Tongue (tissue), 2 donors: ENCODE data around the gene LZIC. TPM values are rescaled to one million over a fixed set of nuclear protein-coding genes. Genes with fewer than 3 reads are reported as not detected.
"Not testable (repeated sequence)": the region's sequence is repeated elsewhere in the genome, so short reads cannot be mapped to it uniquely, and the experiment has no call there.

Source experiments
- DNase-seq: peaks from one replicate; pipeline ENCODE4 v3.0.0-alpha.2; 2015
- total RNA-seq: library from RNA; depleted of rRNA; stranded (reverse); fragments of >200 nt; gene quantifications from one replicate; pipeline ENCODE4 v1.2.3, GENCODE V29; 2014

LZIC gene
- total RNA-seq, result 52.6 TPM

DNA sequence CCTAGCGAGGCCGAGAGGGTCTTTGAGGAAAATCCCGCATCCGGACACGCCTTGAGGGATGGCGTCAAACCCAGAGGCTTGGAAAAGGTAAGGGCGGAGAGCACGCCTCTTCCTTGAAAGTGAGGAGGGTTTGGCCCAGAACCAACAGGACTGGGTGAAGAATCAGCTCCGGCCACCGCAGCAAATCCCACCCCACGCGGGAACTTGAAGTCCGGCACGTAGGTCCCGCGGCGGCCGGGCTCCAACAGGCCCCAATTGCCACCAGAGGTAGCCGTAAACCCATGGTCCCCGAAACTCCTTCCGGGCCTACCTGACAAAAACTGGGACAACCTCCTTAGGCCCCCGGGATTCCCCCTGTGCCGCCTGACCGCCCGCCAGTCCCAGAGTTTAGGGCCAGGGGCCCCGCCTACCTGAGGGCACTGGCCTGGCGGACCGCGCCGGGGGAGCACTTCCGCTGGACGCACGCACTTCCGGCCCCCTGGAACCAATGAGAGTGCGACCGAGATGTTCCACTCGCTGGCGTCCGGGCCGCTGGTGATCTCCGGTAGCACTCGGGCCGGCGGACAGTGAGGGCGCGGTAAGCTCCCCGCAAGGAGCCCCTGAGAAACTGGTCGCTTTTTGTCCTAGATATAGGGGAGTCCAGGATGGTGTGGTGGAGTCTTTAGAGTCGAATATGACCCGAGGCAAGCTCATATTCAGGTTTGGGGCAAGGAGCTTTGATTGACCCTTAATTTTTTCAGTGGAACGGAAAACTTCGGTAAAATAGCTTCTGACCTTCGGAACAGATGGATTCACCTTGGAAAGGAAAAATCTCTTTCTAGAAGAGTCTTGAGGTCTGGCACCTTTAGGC is at the start of gene LZIC, which contains the start of gene NMNAT1:
TSS of gene LZIC (minus strand) at position 453 of the 850 bp plus-strand sequence. CDS start 6,772 bp downstream, outside the sequence.
TSS of gene NMNAT1 (plus strand) at position 537 of the 850 bp plus-strand sequence. CDS start 28,599 bp downstream, outside the sequence.
- DNase-seq, result peak; percentile 97

DNA sequence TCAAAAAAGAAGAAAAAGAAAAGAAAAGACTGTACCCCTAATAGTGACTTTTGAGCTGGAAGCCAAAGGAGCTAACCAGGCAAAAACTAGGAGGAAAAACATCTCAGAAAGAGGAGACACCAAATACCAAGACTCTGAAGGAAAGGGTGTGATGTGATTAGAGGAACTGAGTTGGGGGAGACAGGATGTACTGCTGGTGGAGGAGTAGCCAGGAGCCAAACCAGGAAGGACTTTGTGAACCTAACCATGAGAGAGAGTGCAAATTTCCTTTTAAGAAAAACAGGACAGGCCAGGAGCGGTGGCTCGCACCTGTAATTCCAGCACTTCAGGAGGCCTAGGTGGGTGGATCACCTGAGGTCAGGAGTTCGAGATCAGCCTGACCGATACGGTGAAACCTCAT is 49.7 kb upstream of the LZIC start:
- DNase-seq, result no peak

DNA sequence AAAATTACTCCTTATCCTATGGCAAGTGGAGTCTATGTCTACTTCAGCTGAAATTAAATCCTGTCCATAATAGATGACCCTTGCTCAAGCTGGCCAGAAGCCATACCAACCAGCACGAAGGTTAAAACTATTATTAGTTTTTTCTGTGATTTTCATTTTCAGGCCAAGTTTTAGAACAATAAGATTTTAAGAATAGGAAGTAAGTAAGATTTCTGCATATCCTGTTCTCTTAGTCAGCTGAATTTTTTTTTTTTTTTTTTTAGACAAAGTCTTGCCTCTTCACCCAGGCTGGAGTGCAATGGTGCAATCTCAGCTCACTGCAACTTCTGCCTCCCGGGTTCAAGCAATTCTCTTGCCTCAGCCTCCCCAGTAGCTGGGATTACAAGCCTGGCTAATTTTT is 47.8 kb upstream of the LZIC start:
- no peak for DNase-seq

DNA sequence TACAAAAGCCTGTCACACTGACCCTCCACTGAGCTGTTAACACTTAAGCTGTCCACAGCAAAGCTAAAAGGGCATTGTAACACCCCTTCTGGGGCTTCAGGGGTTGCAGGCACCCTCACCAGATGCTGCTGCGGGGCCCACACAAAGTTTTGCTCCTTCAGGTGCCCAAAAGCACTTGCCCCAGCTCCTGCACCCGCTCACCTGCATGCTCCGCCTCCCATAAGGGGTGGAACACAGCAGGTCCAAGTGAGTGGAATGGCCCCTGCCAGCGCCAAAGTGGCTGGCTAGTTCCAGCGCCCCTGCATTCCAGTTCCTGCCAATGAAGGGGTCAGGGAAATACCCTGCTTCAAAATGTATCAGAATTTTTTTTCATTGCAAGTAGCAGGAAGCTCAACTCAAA is 46.6 kb upstream of the LZIC start:
- no peak for DNase-seq

DNA sequence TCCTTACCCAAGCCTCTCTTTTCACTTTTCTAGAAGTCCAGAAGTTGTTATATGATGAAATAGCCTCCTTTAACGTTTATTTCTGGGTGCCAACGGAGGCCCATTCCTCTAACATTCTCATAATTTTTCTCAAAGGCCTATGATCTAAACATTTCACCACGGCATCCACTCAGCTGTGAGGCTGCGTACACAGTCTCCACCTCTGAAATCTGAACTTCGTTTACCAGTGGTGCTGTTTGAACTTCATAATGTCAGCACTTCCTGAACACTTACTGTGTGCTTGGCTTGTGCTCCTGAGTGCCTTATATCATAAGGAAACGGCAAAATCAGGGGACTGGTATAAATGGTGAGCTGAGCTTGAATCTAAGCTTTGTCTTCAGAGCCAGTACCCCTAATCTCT is 41.8 kb upstream of the LZIC start:
- no peak for DNase-seq

DNA sequence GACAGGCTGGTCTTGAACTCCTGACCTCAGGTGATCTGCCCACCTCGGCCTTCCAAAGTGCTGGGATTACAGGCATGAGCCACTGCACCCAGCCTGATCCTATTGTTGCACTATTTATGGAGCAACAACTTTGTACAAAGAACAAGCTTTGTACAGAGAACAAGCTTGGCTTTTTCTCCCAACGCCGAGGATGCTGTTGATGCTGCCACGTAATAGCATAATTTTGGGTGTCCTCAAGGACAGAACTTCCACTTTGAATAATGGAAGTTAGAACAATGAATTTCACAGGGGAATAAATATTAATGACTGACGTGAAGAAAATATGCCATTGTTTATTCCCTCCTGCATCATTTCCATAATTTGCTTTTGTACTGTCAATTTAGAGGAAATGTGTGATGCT is 41.1 kb upstream of the LZIC start:
- DNase-seq, result no peak

DNA sequence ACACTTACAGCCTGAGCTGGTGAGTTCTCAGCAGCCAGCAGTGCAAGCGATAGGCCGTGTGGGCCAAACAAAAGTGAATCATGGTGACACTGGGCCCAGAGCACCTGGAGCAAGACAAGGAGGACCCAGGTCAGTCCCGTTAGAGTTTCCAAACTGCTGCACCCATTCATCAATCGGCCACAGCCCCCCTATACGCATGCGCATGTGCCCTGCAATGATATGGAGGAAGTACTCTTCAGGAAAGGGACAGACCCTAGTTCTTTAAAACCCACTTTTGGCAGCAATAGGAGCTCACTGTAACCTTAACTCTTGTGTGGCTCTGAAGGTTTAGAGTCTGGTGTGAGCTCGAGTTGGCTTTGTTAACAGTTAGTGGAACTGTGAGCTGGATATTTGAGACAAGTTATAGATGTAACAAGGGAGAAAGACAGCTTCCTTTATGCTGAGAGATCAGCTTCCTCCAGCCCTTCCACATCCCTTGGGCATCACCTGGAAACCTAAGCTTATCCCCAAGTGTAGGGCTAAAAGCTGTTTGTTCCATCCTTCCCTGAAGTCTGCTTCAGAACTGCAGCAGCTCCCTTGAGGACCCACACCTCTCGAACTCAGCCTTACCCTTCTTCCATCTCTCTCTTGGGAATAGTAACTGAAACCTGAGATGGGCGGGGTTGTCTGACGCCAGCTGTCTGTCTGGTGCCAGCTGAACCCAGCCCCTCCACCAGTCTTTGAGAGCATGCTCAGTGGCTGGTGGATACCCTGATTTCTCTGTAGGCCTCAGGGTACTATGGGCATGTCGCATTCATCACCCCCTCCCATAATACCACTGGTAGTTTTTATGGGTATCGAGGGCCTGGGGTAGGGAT is 17.7 kb upstream of the LZIC start:
- DNase-seq, result peak; percentile 82

DNA sequence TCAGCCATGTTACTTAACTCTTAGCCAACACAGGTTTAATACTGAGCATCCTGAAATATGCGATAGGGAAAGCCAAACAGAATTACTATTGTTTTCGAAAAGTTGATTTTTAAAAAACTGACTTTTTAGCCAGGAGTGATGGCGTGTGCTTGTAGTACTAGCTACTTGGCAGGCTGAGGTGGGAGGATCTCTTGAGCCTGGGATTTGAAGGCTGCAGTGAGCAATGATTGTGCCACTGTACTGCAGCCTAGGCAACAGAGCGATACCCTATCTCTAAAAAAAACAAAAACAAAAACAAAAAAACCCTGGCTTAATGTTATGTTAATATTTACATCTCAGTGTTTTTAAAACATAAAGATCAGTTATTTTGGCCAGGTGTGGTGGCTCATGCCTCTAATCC is 16.8 kb upstream of the LZIC start:
- peak; percentile 4 for DNase-seq

DNA sequence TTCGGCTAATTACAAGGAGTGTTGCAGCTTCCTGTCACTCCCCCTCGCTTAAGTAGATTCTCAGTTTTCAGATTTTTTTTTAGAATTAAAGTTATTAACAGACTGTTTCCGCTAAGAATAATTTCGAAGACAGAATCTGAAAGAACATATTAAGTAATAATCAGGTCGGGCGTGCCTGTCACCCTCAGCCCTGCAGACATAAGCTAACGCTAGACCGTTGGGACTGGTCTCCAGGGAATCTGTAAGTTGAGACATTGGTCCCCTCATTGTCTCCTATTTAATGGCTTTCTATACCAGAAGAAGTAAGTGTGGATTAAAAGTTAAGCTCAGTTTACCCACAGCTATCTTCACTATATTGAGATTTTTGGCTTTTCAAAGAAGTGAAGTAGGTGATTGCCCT is 14.5 kb upstream of the LZIC start:
- DNase-seq, result no peak

DNA sequence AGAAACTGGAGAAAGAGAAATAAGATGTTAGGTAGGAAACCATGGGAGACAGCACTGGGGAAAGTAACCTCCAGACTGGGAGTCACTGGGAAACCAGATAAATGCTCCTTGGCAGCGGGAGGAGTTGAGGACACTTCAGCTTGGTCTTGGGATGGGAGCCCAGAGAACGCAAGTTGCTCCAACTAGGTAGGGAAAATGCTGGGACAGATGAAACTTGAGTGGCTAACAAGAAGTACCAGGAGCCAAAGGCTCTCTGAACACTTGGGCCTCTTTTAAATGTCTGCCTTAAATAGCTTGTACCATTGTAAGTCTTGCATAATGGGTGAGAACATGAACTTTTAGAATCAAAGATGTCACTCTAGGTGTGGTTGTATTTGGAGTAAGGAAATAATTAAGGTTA is 3.1 kb upstream of the LZIC start:
- no peak for DNase-seq

DNA sequence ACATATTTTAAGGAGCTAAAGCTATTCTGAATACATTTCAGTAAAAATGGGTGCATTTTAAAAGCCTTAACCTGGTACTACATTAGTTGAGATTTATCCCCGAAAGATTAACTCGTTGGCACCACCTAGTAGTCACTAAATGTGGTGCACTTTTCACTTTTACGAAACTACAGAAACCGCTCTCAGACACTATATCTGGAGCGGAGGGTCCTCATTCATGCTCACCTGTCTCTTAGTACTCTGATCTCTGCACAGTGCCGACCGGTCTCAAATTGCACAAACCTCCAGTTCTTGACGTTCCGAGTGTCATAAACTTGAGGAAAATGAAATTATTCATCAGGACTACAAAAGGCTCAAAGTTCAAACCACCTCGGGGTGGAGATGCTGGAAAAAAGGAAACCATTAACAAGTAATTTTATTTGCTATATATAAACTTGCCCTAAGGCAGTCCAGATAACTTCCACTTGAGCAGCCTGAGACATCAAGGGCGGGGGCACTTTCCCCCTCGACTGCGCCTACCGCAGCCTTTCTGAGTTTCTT is 722 bp downstream of the LZIC start:
- DNase-seq, result peak; percentile 72

DNA sequence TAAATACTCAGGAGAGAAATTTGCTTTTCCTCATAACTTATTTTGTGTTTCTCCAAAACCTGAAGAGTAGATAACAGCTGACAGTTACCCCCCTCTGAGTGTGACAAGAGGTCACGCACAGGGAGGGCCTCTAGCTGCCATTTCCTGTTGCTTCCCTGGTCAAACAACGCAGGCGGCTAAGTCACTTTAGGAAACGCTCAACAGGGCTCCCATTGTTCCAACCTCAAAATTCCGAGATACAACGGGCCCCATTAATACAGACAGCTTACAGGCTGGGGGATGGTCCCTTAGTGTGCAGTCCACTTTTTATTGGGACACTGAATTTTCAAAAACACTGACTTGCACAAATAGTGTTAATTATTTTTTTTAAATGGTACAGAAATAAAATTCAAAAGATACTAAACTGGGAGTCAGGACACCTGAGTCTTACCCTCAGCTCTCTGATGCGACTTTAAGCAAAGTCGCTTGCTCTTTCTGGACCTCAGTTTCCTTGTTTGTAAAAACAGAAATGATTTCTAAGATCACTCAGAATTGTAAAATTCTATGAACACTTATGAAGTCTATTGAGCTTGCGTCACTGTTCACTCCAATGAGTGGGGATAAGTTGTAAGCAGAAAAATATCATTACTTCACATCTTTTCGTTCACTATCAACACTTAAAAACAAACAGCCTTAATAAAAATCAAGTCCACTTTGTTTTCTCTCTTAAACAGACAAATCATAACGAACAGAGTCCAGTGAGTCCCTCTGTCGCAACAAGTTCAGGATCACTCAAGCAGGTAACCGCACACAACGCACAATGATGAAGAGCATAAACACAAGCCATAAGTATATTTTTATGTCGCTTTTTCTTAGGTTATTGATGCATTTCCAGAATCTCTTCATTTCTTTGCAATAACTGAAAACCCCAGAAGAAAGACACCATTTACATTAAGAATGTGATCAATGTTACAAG is 13.5 kb downstream of the LZIC start:
- peak; percentile 14 for DNase-seq

DNA sequence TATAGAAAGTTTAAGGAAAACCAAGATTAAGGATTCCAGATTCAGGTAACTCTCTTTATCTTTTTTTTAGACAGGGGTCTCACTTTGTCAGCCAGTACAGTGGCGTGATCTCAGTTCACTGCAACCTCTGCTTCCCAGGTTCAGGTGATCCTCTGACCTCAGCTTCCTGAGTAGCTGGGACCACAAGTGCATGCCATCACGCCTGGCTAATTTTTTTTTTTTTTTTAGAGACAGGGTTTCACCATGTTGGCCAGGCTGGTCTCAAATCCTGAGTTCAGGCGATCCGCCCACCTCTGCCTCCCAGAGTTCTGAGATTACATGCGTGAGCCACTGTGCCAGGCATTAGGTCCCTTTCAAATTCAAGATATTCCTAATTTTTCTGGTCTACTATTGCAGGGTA is 15.9 kb downstream of the LZIC start:
- DNase-seq, result no peak

DNA sequence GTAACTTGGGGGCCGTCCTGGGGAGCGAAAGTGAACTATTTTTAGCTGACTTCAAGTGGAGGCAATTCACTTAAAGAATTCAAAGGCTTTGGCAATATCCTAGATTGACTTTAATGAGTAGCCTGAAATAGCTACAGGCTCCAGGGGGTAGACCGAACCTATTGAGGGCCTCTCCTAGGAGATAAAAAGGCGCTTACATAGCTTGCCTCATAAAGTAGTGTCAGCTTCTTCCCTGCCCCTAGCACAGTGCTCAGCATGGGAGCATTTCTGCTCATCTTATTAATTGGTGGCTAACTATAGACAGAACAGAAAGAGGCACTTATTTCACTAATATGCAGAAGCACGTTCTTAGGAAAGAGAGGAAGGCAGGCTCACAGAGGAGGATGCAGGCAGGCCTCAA is 20.8 kb downstream of the LZIC start:
- no peak for DNase-seq

DNA sequence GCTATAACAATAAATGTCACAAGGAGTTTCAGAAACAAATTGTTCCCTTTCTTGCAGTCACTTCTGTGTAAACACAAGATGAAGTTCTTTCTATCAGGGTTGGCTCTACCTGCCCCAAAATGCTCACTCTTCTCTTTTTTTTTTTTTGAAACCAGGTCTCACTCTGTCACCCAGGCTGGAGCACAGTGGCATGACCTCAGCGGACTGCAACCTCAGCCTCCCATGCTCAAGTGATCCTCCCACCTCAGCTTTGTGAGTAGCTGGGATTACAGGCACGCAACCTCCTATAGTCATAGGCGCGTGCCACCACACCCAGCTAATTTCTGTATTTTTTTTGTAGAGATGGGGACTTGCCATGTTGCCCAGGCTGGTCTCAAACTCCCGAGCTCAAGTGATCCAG is 22.6 kb downstream of the LZIC start:
- no peak for DNase-seq

DNA sequence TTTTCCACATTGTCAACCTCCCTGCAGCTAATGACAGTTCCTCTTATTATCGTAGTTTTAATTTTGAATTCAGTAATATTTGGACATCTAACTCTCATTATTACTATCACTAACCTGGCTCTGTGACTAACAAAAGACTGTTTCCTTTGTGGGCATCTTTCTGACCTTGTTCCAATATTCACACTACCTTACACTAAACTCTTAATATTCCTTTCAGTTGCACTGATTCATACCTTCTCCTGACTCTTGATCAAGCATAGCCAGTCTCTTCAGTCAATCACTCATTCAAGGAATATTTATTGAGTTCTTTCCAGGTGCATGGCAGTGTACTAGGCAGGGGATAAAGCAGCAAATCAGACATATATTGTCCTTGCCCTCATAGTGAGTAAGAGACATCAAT is 25.3 kb downstream of the LZIC start:
- no peak for DNase-seq

DNA sequence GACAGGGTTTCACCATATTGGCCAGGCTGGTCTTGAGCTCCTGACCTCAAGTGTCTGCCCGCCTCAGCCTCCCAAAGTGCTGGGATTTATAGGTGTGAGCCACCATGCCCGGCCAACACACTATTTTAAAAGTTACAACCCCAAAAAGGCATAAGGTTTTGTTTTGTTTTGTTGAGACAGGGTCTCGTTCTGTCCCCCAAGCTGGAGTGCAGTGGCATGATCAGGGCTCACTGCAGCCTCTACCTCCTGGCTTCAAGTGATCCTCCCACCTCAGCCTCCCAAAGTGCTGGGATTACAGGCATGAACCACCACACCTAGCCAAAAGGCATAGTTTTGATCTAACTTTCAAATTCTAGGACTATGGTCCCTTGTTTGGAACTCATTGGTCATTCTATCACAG is 25.7 kb downstream of the LZIC start:
- not testable (repeated sequence) for DNase-seq

DNA sequence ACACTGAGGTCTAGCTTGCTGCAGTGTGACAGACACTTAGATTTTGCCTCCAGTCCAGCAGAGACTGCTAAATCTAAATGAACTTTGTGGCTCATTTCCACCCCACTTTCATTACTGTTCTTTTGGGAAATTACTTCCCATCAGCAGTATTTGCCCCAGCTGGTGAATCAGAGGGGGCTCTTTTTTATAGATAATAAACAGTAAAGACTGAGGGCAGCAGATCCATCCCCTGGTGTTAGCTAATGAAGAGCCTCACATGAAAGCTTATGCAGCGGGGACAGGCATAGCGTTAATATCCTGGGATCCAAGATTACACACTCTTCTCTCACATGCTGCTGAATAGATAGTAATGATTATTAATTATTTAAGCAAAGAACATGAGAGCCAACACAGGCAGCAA is 26.7 kb downstream of the LZIC start:
- no peak for DNase-seq

DNA sequence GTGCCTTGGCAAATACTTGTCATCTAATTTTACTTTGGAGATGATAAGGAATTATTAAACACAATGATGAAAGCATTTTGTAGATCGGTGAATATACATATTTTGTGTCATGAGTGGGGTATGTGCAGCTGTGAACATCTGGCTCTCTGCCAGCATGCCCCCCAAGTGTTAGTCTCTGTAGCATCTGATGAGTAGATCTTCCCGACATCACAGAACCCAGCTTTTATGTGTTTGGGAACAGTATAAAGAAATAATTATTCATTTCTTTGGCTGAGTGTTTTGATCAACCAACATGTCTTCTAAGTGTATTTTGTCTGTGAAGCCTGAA is 28.6 kb downstream of the LZIC start:
- DNase-seq, result no peak

DNA sequence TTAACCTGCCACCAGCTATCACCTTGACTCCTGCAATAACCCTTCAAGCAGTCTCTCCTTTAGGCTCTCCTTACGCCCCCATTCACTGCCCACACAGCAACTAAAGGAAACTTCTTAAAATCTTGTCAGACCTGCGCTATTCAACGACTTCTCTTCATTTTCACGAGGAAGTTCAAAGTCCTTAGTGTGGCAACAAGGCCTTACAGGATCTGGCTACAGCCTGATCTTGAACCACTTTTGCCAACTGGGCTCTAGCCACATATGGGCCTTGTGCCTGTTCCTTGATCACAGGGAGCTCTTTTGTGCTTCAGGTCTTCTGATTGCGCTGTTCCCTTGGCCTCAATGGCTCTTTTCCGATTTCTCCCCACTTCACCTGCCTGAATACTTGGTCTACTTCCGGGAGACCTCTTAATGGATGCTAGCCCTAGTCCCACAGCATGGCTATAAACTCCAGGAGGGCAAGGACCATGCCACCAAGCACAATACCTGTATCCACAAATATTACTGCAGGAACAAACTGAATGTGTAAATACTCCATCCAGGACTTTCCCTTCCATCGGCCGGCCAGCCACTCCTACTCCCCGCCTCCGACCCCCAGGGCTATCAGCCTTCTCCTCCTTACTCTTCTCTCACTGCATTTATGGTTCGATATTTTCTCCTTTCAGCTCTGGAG is 30.8 kb downstream of the LZIC start:
- no peak for DNase-seq

DNA sequence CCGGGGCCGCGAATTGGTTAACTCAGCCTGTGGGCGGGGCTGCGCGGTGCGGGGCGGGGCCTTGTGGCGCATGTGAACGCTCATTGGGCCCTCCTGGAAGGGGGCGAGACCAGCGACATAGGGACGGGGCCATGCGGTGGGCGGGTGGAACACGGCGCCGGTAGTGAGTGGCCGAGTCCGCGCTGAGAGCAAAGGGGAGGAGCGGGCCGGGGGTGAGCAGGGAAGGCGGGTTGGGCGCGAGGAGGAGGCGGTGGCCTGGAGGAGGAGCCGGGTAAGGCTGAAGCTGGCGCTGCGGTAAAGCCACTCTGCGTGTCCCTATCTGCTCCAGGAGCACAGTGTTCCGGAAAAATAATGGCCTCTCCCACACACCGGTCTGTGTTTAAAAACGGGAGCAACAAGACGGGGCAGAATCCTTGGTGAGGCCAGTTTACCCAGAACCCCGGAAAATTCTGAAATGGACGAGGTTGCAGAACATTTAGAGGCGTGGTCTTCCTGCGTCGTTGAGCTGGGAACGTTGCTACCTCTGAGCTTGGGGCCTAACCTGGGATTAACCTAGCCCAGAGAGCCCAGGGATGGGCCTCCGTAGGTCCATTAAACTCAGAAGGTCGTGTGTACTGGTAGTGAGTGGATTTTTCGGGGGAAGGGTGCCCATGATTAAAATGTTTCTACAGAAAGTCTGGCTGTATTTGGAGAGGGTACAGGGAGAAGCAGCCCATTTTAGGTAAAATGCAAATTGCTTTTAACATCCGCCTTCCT is 32.6 kb downstream of the LZIC start:
- DNase-seq, result peak; percentile 100
